Neural crest cell (in vitro differentiated cells): ENCODE measurements around the gene MTMR4. TPM values are rescaled to one million over a fixed set of nuclear protein-coding genes. Genes with fewer than 3 reads are reported as not detected.
"Not testable (repeated sequence)": the region's sequence is repeated elsewhere in the genome, so short reads cannot be mapped to it uniquely, and the experiment has no call there.

Experiments used
- DNase-seq: peaks from one replicate; pipeline ENCODE4 v3.0.0; 2021; ENCODE audit warnings: low read depth, mixed read lengths, low spot score
- H3K27ac Mint-ChIP-seq: one replicate; pipeline ENCODE4 v1.8.0; 2021; ENCODE audit warnings: mild to moderate bottlenecking, mixed read lengths; ENCODE audit not compliant: unreplicated experiment
- H3K27me3 Mint-ChIP-seq: 2 replicates; pipeline ENCODE4 v1.8.0; 2021; ENCODE audit warnings: low read depth, mild to moderate bottlenecking, mixed read lengths
- H3K36me3 Mint-ChIP-seq: 2 replicates; pipeline ENCODE4 v1.8.0; 2021; ENCODE audit warnings: low read depth, mild to moderate bottlenecking, mixed read lengths
- H3K4me1 Mint-ChIP-seq: 2 replicates; pipeline ENCODE4 v1.8.0; 2021; ENCODE audit warnings: mixed read lengths
- H3K4me3 Mint-ChIP-seq: one replicate; pipeline ENCODE4 v1.8.0; 2021; ENCODE audit warnings: mild to moderate bottlenecking, mixed read lengths
- H3K9me3 Mint-ChIP-seq: 2 replicates; pipeline ENCODE4 v1.8.0; 2021; ENCODE audit warnings: mixed read lengths
- CTCF ChIP-seq: fragments of 200-600 bp; sonication (generic); conservative IDR thresholded peaks from 2 replicates; pipeline ENCODE4 v1.5.0; 2021; ENCODE audit warnings: antibody characterized with exemption, mild to moderate bottlenecking
- total RNA-seq: library from RNA; stranded (reverse); gene quantifications from 2 replicates; pipeline ENCODE4 v1.2.1, GENCODE V29; 2021

MTMR4 gene
- total RNA-seq, 1 donor from 2014 or later = 97.4 TPM

- H3K4me1 Mint-ChIP-seq = peaks cover 13% of the 10 kb centered on the region
- no peak for TF ChIP-seq CTCF
- DNase-seq = no peak
- no peak overlapping the region for H3K27ac Mint-ChIP-seq
- H3K9me3 Mint-ChIP-seq = no peaks in the 10 kb centered on the region
- H3K27me3 Mint-ChIP-seq = no peaks in the 10 kb centered on the region
- H3K4me3 Mint-ChIP-seq = no peak overlapping the region
- peaks cover 19% of the 10 kb centered on the region for H3K36me3 Mint-ChIP-seq
Measured at GRCh38 chr17:58508341-58509067, 5.9 kb downstream of the MTMR4 start.

- DNase-seq = no peak
- Mint-ChIP-seq H3K27me3 (no peaks in the 10 kb centered on the region), H3K9me3 (no peaks in the 10 kb centered on the region), H3K36me3 (peaks cover 23% of the 10 kb centered on the region), H3K27ac (no peak overlapping the region), H3K4me1 (peaks cover 5% of the 10 kb centered on the region), H3K4me3 (no peak overlapping the region)
- no peak for TF ChIP-seq CTCF
Measured at GRCh38 chr17:58507123-58507634, 7.3 kb downstream of the MTMR4 start.

- peaks cover under 1% of the 10 kb centered on the region for H3K4me1 Mint-ChIP-seq
- no peaks in the 10 kb centered on the region for H3K27me3 Mint-ChIP-seq
- H3K36me3 Mint-ChIP-seq = peaks cover 21% of the 10 kb centered on the region
- no peak overlapping the region for H3K4me3 Mint-ChIP-seq
- H3K27ac Mint-ChIP-seq = no peak overlapping the region
- no peaks in the 10 kb centered on the region for H3K9me3 Mint-ChIP-seq
- no peak for DNase-seq
- no peak for TF ChIP-seq CTCF
Measured at GRCh38 chr17:58506354-58507080, 7.9 kb downstream of the MTMR4 start.

GRCh38 chr17:58504826-58505351 is 9.5 kb downstream of the MTMR4 start:
- no peaks in the 10 kb centered on the region for H3K27me3 Mint-ChIP-seq
- H3K9me3 Mint-ChIP-seq = no peaks in the 10 kb centered on the region
- H3K36me3 Mint-ChIP-seq = peaks cover 8% of the 10 kb centered on the region
- DNase-seq = no peak
- no peak for TF ChIP-seq CTCF
- H3K4me3 Mint-ChIP-seq = no peak overlapping the region
- H3K4me1 Mint-ChIP-seq = no peaks in the 10 kb centered on the region
- no peak overlapping the region for H3K27ac Mint-ChIP-seq

- no peaks in the 10 kb centered on the region for H3K4me1 Mint-ChIP-seq
- DNase-seq = no peak
- peaks cover 8% of the 10 kb centered on the region for H3K36me3 Mint-ChIP-seq
- no peak overlapping the region for H3K27ac Mint-ChIP-seq
- no peak for TF ChIP-seq CTCF
- H3K27me3 Mint-ChIP-seq = no peaks in the 10 kb centered on the region
- no peak overlapping the region for H3K4me3 Mint-ChIP-seq
- no peaks in the 10 kb centered on the region for H3K9me3 Mint-ChIP-seq
Measured at GRCh38 chr17:58503866-58504265, 10.6 kb downstream of the MTMR4 start.

GRCh38 chr17:58503134-58503533 is 11.3 kb downstream of the MTMR4 start:
- H3K27me3 Mint-ChIP-seq, H3K4me1 Mint-ChIP-seq, H3K9me3 Mint-ChIP-seq, DNase-seq, H3K4me3 Mint-ChIP-seq: not testable (repeated sequence)
- peak overlapping the region; percentile 86 for H3K27ac Mint-ChIP-seq
- peaks cover 12% of the 10 kb centered on the region for H3K36me3 Mint-ChIP-seq
